H9 (cell line): Measurements from ENCODE around the gene NRBF2. TPM values are rescaled to one million over a fixed set of nuclear protein-coding genes. Genes with fewer than 3 reads are reported as not detected.

Experiments used
- DNase-seq: peaks from one replicate; pipeline ENCODE4 v3.0.0-alpha.2; 2017
- H2AFZ ChIP-seq: one replicate; pipeline ENCODE4 v1.6.1; 2013; ENCODE audit warnings: mild to moderate bottlenecking, low read length, control low read depth, moderate library complexity
- H2AK5ac ChIP-seq: 2 replicates; pipeline ENCODE4 v1.6.1; 2013; ENCODE audit warnings: low read length, control low read depth, mixed read lengths; ENCODE audit not compliant: insufficient read length
- H2BK120ac ChIP-seq: one replicate; pipeline ENCODE4 v1.6.1; 2013; ENCODE audit warnings: low read depth, mild to moderate bottlenecking, low read length, control low read depth, inconsistent platforms; ENCODE audit not compliant: poor library complexity, severe bottlenecking
- H2BK12ac ChIP-seq: 2 replicates; pipeline ENCODE4 v1.6.1; 2013; ENCODE audit warnings: low read length, control low read depth, mixed read lengths, low read depth; ENCODE audit not compliant: insufficient read length
- H2BK15ac ChIP-seq: 2 replicates; pipeline ENCODE4 v1.6.1; 2013; ENCODE audit warnings: low read depth, low read length, control low read depth
- H2BK20ac ChIP-seq: one replicate; pipeline ENCODE4 v1.6.1; 2013; ENCODE audit warnings: low read depth, mild to moderate bottlenecking, low read length, control low read depth, inconsistent platforms; ENCODE audit not compliant: poor library complexity, severe bottlenecking
- H2BK5ac ChIP-seq: 2 replicates; pipeline ENCODE4 v1.6.1; 2013; ENCODE audit warnings: low read length, control low read depth, mixed read lengths; ENCODE audit not compliant: insufficient read length
- H3K14ac ChIP-seq: 2 replicates; pipeline ENCODE4 v1.6.1; 2013; ENCODE audit warnings: low read length, control low read depth; ENCODE audit not compliant: insufficient read depth
- H3K18ac ChIP-seq: 2 replicates; pipeline ENCODE4 v1.6.1; 2013; ENCODE audit warnings: low read depth, mild to moderate bottlenecking, mixed read lengths, low read length, control low read depth; ENCODE audit not compliant: insufficient read length
- H3K23ac ChIP-seq: 2 replicates; pipeline ENCODE4 v1.6.1; 2013; ENCODE audit warnings: low read length, control low read depth, mixed read lengths, low read depth; ENCODE audit not compliant: insufficient read length
- H3K23me2 ChIP-seq: 2 replicates; pipeline ENCODE4 v1.6.1; 2013; ENCODE audit warnings: low read depth, mild to moderate bottlenecking, mixed read lengths, low read length, control low read depth; ENCODE audit not compliant: insufficient read length, poor library complexity, severe bottlenecking
- H3K27ac ChIP-seq: 2 replicates; pipeline ENCODE4 v1.5.1; 2013; ENCODE audit warnings: low read length, control low read depth, mixed read lengths, low read depth; ENCODE audit not compliant: insufficient read length
- H3K27me3 ChIP-seq: 2 replicates; pipeline ENCODE4 v1.6.1; 2013; ENCODE audit warnings: low read length, control low read depth, inconsistent platforms; ENCODE audit not compliant: insufficient read depth
- H3K4ac ChIP-seq: 2 replicates; pipeline ENCODE4 v1.6.1; 2013; ENCODE audit warnings: low read depth, mild to moderate bottlenecking, control low read depth, inconsistent platforms, low read length, moderate library complexity
- H3K4me1 ChIP-seq: 2 replicates; pipeline ENCODE4 v1.6.1; 2013; ENCODE audit warnings: low read length, control low read depth, inconsistent platforms; ENCODE audit not compliant: insufficient read depth
- H3K4me2 ChIP-seq: 2 replicates; pipeline ENCODE4 v1.6.1; 2013; ENCODE audit warnings: low read length, control low read depth, mixed read lengths; ENCODE audit not compliant: insufficient read length, insufficient read depth
- H3K56ac ChIP-seq: 2 replicates; pipeline ENCODE4 v1.6.1; 2013; ENCODE audit warnings: low read depth, mild to moderate bottlenecking, mixed read lengths, low read length, control low read depth; ENCODE audit not compliant: insufficient read length
- H3K79me1 ChIP-seq: 2 replicates; pipeline ENCODE4 v1.6.1; 2013; ENCODE audit warnings: low read depth, mild to moderate bottlenecking, moderate library complexity, low read length, control low read depth, inconsistent platforms; ENCODE audit not compliant: insufficient read depth, poor library complexity, severe bottlenecking
- H3K79me2 ChIP-seq: 2 replicates; pipeline ENCODE4 v1.6.1; 2013; ENCODE audit warnings: low read length, control low read depth, inconsistent platforms; ENCODE audit not compliant: insufficient read depth
- H3K9ac ChIP-seq: 2 replicates; pipeline ENCODE4 v1.6.1; 2013; ENCODE audit warnings: low read length, control low read depth, mixed read lengths; ENCODE audit not compliant: insufficient read length; ENCODE audit errors: extremely low read depth
- H3K9me3 ChIP-seq: one replicate; pipeline ENCODE4 v1.6.1; 2013; ENCODE audit warnings: low read depth, low read length, inconsistent platforms; ENCODE audit not compliant: control insufficient read depth
- H3T11ph ChIP-seq: one replicate; pipeline ENCODE4 v1.6.1; 2013; ENCODE audit warnings: mild to moderate bottlenecking, low read length, control low read depth, inconsistent platforms
- H4K20me1 ChIP-seq: one replicate; pipeline ENCODE4 v1.6.1; 2013; ENCODE audit not compliant: control insufficient read depth, insufficient read length, insufficient read depth
- H4K5ac ChIP-seq: 2 replicates; pipeline ENCODE4 v1.6.1; 2013; ENCODE audit warnings: low read depth, mild to moderate bottlenecking, mixed read lengths, low read length, control low read depth; ENCODE audit not compliant: insufficient read length
- H4K8ac ChIP-seq: replicated peaks from 2 replicates; pipeline ENCODE4 v1.6.1; 2013; ENCODE audit warnings: low read length, control low read depth, mixed read lengths, low read depth; ENCODE audit not compliant: insufficient read length
- H4K91ac ChIP-seq: 2 replicates; pipeline ENCODE4 v1.6.1; 2013; ENCODE audit warnings: low read depth, mild to moderate bottlenecking, moderate library complexity, mixed read lengths, low read length, control low read depth; ENCODE audit not compliant: insufficient read length
- H3K27ac Mint-ChIP-seq, 3 experiments: 2 replicates in 2 of 3; 3 replicates in 1 of 3; pipeline ENCODE4 v1.8.0; 2020 to 2021; ENCODE audit warnings: mixed read lengths in 3 of 3, mild to moderate bottlenecking in 1 of 3, moderate library complexity in 1 of 3
- H3K27me3 Mint-ChIP-seq: 2 replicates; pipeline ENCODE4 v1.8.0; 2021; ENCODE audit warnings: low read depth, mild to moderate bottlenecking, moderate library complexity, mixed read lengths
- H3K36me3 Mint-ChIP-seq, 3 experiments: 2 replicates in 2 of 3; 3 replicates in 1 of 3; pipeline ENCODE4 v1.8.0; 2020 to 2021; ENCODE audit warnings: low read depth in 3 of 3, mixed read lengths in 3 of 3; ENCODE audit not compliant: insufficient read depth in 1 of 3
- H3K4me1 Mint-ChIP-seq, 2 experiments: 2 replicates each; pipeline ENCODE4 v1.8.0; 2020; ENCODE audit warnings: mixed read lengths in 2 of 2
- H3K4me3 Mint-ChIP-seq, 2 experiments: 2 replicates in 1 of 2; 3 replicates in 1 of 2; pipeline ENCODE4 v1.8.0; 2020 to 2021; ENCODE audit warnings: mild to moderate bottlenecking in 2 of 2, mixed read lengths in 2 of 2, moderate library complexity in 1 of 2
- H3K9me3 Mint-ChIP-seq, 2 experiments: 2 replicates in 1 of 2; 3 replicates in 1 of 2; pipeline ENCODE4 v1.8.0; 2020; ENCODE audit warnings: mild to moderate bottlenecking in 2 of 2, mixed read lengths in 2 of 2, moderate library complexity in 1 of 2
- WGBS: extraction: QIAGEN DNeasy Blood & Tissue Kit; methylation state at CpG from one replicate; pipeline ENCODE4 v1.1.7; 2013; ENCODE audit warnings: missing lambda C conversion rate, low lambda C conversion rate, mixed read lengths; ENCODE audit not compliant: insufficient read length; ENCODE audit errors: extremely low coverage; 5-methylcytosine and 5-hydroxymethylcytosine counted together
- total RNA-seq: library from RNA; stranded (reverse); gene quantifications from 2 replicates; pipeline ENCODE4 v1.2.1, GENCODE V29; 2021
- TF ChIP-seq, protein P1 (sequence below): fragments of 200-600 bp; sonication (generic); conservative IDR thresholded peaks from 3 replicates; pipeline ENCODE4 v1.8.0; 2021; ENCODE audit warnings: antibody characterized with exemption, mild to moderate bottlenecking

Gene NRBF2
- total RNA-seq, 1 experiment from 2014 or later, result 30.1 TPM

DNA sequence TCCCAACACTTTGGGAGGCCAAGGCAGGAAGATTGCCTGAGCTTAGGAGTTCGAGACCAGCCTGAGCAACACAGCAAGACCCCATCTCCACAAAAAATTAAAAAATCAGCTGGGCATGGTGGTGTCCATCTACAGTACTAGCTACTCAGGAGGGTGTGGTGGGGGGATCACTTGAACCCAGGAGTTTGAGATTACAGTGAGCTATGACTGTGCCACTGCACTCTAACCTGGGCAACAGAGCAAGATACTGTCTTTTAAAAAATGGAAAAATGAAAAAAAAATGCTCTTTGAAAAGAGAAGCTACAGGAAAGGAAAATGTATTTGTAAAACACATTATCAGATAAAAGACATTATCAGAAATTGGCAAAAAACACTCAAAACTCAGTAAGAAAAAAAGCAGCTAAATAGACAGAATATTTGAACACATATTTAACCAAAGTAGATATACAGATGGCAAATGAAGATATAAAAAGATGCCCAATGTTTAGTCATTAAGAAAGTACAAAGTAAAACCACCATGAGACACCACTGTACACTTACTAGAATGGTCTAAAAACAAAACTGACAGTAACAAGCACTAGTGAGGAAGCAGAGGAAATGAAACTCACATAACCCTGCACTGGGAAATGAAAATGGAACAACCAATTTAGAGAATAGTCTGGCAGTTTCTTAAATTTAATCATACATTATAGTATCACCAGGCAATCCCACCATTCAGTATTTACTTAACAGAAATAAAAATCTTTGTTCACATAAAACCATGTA, 40.5 kb downstream of the NRBF2 start:
- Mint-ChIP-seq H3K36me3 (peaks cover 40 to 97% (median 85%) of the 10 kb centered on the region in 3 experiments; a peak in 6 of 7 replicates), H3K4me1 (no peaks in the 10 kb centered on the region; a peak in 1 of 4 replicates), H3K27ac (peak overlapping the region in 1 of 3 experiments; percentile 73; a peak in 3 of 7 replicates), H3K4me3 (no peak overlapping the region), H3K9me3 (no peaks in the 10 kb centered on the region), H3K27me3 (no peaks in the 10 kb centered on the region)
- H3K18ac ChIP-seq, result no peak overlapping the region
- H2AK5ac ChIP-seq, result no peak overlapping the region
- H3K56ac ChIP-seq, result no peak overlapping the region
- no peak overlapping the region for H3K27ac ChIP-seq
- no peaks in the 10 kb centered on the region for H3K23me2 ChIP-seq
- H2BK15ac ChIP-seq, result no peak overlapping the region
- H2BK20ac ChIP-seq, result no peak overlapping the region
- H3K79me2 ChIP-seq, result no peaks in the 10 kb centered on the region
- H3K4me2 ChIP-seq, result no peak overlapping the region
- no peaks in the 10 kb centered on the region for H3K27me3 ChIP-seq
- no peak overlapping the region for H3K23ac ChIP-seq
- H3K79me1 ChIP-seq, result no peaks in the 10 kb centered on the region
- no peak for DNase-seq
- TF ChIP-seq, protein P1, sequence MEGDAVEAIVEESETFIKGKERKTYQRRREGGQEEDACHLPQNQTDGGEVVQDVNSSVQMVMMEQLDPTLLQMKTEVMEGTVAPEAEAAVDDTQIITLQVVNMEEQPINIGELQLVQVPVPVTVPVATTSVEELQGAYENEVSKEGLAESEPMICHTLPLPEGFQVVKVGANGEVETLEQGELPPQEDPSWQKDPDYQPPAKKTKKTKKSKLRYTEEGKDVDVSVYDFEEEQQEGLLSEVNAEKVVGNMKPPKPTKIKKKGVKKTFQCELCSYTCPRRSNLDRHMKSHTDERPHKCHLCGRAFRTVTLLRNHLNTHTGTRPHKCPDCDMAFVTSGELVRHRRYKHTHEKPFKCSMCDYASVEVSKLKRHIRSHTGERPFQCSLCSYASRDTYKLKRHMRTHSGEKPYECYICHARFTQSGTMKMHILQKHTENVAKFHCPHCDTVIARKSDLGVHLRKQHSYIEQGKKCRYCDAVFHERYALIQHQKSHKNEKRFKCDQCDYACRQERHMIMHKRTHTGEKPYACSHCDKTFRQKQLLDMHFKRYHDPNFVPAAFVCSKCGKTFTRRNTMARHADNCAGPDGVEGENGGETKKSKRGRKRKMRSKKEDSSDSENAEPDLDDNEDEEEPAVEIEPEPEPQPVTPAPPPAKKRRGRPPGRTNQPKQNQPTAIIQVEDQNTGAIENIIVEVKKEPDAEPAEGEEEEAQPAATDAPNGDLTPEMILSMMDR, result no peak
- H2BK12ac ChIP-seq, result no peak overlapping the region
- no peak overlapping the region for H2AFZ ChIP-seq
- no CpG with 5 or more reads among the region's 1 CpG for WGBS
- H4K8ac ChIP-seq, result no peak overlapping the region
- no peak overlapping the region for H2BK5ac ChIP-seq
- no peak overlapping the region for H3K4ac ChIP-seq
- no peaks in the 10 kb centered on the region for H3K4me1 ChIP-seq
- H3T11ph ChIP-seq, result no peak overlapping the region
- H3K14ac ChIP-seq, result no peak overlapping the region
- no peaks in the 10 kb centered on the region for H3K9me3 ChIP-seq
- H4K20me1 ChIP-seq, result no peaks in the 10 kb centered on the region
- no peak overlapping the region for H3K9ac ChIP-seq
- H4K5ac ChIP-seq, result no peak overlapping the region
- H4K91ac ChIP-seq, result no peak overlapping the region
- no peak overlapping the region for H2BK120ac ChIP-seq
